Immature natural killer cell (primary cell): ENCODE measurements around the gene FOXL2NB. TPM values are rescaled to one million over a fixed set of nuclear protein-coding genes. Genes with fewer than 3 reads are reported as not detected.

Source experiments
- DNase-seq, 3 donors: peaks; one replicate each; pipeline ENCODE4 v3.0.0; 2022; ENCODE audit warnings: mixed read lengths in 1 of 3
- H3K27ac Mint-ChIP-seq, 6 donors: one replicate each; pipeline ENCODE4 v1.8.0; 2020; ENCODE audit warnings: mixed read lengths in 6 of 6, mild to moderate bottlenecking in 5 of 6, inconsistent platforms in 4 of 6, moderate library complexity in 3 of 6
- H3K27me3 Mint-ChIP-seq, 3 donors: one replicate each; pipeline ENCODE4 v1.8.0; 2020 to 2021; ENCODE audit warnings: low read depth in 3 of 3, mild to moderate bottlenecking in 3 of 3, mixed read lengths in 3 of 3, moderate library complexity in 3 of 3, inconsistent platforms in 1 of 3
- H3K36me3 Mint-ChIP-seq, 3 donors: one replicate each; pipeline ENCODE4 v1.8.0; 2020; ENCODE audit warnings: mixed read lengths in 3 of 3, inconsistent platforms in 2 of 3, mild to moderate bottlenecking in 2 of 3
- H3K4me1 Mint-ChIP-seq, 2 donors: one replicate each; pipeline ENCODE4 v1.8.0; 2020; ENCODE audit warnings: inconsistent platforms in 2 of 2, mild to moderate bottlenecking in 2 of 2, mixed read lengths in 2 of 2, moderate library complexity in 1 of 2
- H3K4me3 Mint-ChIP-seq, 5 donors: one replicate each; pipeline ENCODE4 v1.8.0; 2020; ENCODE audit warnings: mild to moderate bottlenecking in 5 of 5, mixed read lengths in 5 of 5, inconsistent platforms in 3 of 5, moderate library complexity in 3 of 5
- H3K9me3 Mint-ChIP-seq, 6 donors: one replicate each; pipeline ENCODE4 v1.8.0; 2020; ENCODE audit warnings: mild to moderate bottlenecking in 6 of 6, mixed read lengths in 6 of 6, inconsistent platforms in 4 of 6, moderate library complexity in 3 of 6
- polyA plus RNA-seq, 3 donors: library from polyadenylated mRNA; unstranded; fragments of 300-500 nt; fragmentation: Illumina TruSeq; gene quantifications; one replicate each; pipeline ENCODE4 v1.2.3, GENCODE V29; 2021

Gene FOXL2NB
- not detected for polyA plus RNA-seq

GRCh38 chr3:138946663-138947494 lies at the start of gene FOXL2NB, which contains the start of gene FOXL2:
Gene FOXL2NB, plus strand, starts transcription at chr3:138947217. Its CDS starts 148 bp downstream, at chr3:138947365.
Gene FOXL2, minus strand, starts transcription at chr3:138947137. Its CDS starts 415 bp downstream, at chr3:138946722.
- Mint-ChIP-seq H3K4me1 (peaks cover 35 to 48% of the 10 kb centered on the region in 2 donors), H3K27me3 (peaks cover 43 to 52% (median 48%) of the 10 kb centered on the region in 3 donors), H3K4me3 (peak within 1 kb of the TSS; percentile 53 to 68 (median 65)), H3K27ac (no peak within 1 kb of the TSS), H3K9me3 (peaks cover 0 to 2% (median 0%) of the 10 kb centered on the region in 6 donors), H3K36me3 (peaks cover 0 to 3% (median 0%) of the 10 kb centered on the region in 3 donors)
- no peak for DNase-seq

DNA sequence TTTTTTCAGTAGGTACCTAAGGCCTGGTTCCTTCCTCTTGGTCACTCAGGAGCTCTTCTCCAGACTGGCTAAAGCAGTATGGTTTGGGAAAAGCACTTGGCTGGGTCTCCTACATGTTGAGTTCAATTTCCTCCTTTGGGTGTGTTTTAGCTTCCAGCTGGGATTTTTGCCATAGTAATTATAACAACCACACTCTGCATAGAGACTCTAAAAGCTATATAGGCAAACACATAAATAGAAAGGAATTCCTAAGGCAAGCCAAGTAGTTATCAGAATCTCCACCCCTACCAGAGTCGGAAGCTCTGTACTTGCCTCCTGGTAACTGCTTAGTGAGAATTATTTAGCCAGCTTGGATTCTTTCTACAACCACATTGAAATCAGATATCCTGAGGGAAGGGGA lies 48.7 kb upstream of the FOXL2NB start:
- Mint-ChIP-seq H3K27me3 (peaks cover 2 to 4% (median 4%) of the 10 kb centered on the region in 3 donors), H3K27ac (no peak overlapping the region), H3K36me3 (no peaks in the 10 kb centered on the region), H3K4me3 (no peak overlapping the region), H3K4me1 (no peaks in the 10 kb centered on the region), H3K9me3 (no peaks in the 10 kb centered on the region)
- no peak for DNase-seq

GRCh38 chr3:138898708-138899107 lies 48.3 kb upstream of the FOXL2NB start:
- no peaks in the 10 kb centered on the region for H3K9me3 Mint-ChIP-seq
- DNase-seq: no peak
- H3K4me1 Mint-ChIP-seq: no peaks in the 10 kb centered on the region
- H3K27me3 Mint-ChIP-seq: peaks cover 2 to 4% (median 4%) of the 10 kb centered on the region in 3 donors
- no peak overlapping the region for H3K27ac Mint-ChIP-seq
- no peak overlapping the region for H3K4me3 Mint-ChIP-seq
- no peaks in the 10 kb centered on the region for H3K36me3 Mint-ChIP-seq

GRCh38 chr3:138899351-138899991 lies 47.5 kb upstream of the FOXL2NB start:
- no peak for DNase-seq
- peaks cover 2 to 4% (median 4%) of the 10 kb centered on the region in 3 donors for H3K27me3 Mint-ChIP-seq
- no peak overlapping the region for H3K4me3 Mint-ChIP-seq
- H3K9me3 Mint-ChIP-seq: no peaks in the 10 kb centered on the region
- H3K4me1 Mint-ChIP-seq: no peaks in the 10 kb centered on the region
- H3K27ac Mint-ChIP-seq: no peak overlapping the region
- no peaks in the 10 kb centered on the region for H3K36me3 Mint-ChIP-seq

DNA sequence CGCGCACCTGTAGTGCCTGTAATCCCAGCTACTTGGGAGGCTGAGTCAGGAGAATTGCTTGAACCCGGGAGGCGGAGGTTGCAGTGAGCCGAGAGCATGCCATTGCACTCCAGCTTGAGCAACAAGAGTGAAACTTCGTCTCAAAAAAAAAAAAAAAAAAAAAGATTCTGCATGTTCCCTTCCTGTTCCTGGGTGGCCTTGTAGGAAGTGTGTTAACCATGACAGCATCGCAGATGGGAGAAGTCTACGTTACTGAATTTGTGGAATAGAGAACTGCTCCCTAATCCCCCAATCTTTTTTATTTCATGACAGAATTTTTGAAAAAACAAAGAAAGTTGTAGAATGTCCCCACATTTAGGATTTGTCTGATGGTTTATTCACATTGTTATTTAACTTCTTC lies 45.5 kb upstream of the FOXL2NB start:
- no peak overlapping the region for H3K27ac Mint-ChIP-seq
- H3K27me3 Mint-ChIP-seq: peaks cover 2 to 4% (median 4%) of the 10 kb centered on the region in 3 donors
- no peak overlapping the region for H3K4me3 Mint-ChIP-seq
- no peaks in the 10 kb centered on the region for H3K9me3 Mint-ChIP-seq
- DNase-seq: no peak
- no peaks in the 10 kb centered on the region for H3K36me3 Mint-ChIP-seq
- H3K4me1 Mint-ChIP-seq: no peaks in the 10 kb centered on the region

DNA sequence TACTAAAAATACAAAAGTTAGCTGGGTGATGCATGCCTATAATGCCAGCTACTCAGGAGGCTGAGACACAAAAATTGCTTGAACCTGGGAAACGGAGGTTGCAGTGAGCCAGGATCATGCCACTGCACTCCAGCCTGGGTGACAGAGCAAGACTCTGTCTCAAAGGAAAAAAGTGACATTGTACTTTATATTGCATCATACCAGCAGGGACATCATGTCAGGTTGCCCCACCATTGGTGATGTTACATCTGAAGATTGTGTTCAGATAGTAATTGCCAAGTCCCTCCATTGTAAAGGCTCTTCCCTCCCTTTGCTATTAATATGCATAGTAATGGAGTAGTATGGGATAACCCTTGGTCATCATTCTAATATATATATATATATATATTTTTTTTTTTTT lies 44.8 kb upstream of the FOXL2NB start:
- Mint-ChIP-seq H3K4me3 (no peak overlapping the region), H3K27me3 (peaks cover 0 to 4% (median 4%) of the 10 kb centered on the region in 3 donors), H3K9me3 (no peaks in the 10 kb centered on the region), H3K27ac (no peak overlapping the region), H3K36me3 (no peaks in the 10 kb centered on the region), H3K4me1 (no peaks in the 10 kb centered on the region)
- DNase-seq: no peak

DNA sequence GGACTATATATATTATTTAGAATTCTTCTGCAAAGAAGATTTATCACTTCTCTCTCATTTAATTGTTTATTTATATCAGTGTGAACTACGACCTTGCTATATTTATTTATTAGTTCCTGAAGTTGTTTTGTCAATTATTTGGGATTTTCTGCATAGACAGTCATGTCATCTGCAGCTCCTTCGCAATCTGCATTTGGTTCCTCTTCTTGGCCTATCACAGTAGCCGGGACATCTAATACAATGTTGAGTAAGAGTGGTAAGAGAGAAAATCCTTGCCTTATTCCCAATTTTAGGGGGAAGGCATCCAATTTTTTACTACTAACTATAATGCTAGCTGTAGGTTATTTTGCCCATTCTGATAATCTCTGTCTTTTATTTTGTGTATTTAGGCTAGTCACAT lies 39.5 kb upstream of the FOXL2NB start:
- Mint-ChIP-seq H3K36me3 (no peaks in the 10 kb centered on the region), H3K9me3 (no peaks in the 10 kb centered on the region), H3K4me1 (no peaks in the 10 kb centered on the region), H3K4me3 (no peak overlapping the region), H3K27ac (no peak overlapping the region), H3K27me3 (peaks cover 0 to 6% (median 6%) of the 10 kb centered on the region in 3 donors)
- no peak for DNase-seq

- H3K36me3 Mint-ChIP-seq: no peaks in the 10 kb centered on the region
- H3K27me3 Mint-ChIP-seq: peaks cover 3 to 6% (median 3%) of the 10 kb centered on the region in 3 donors
- H3K9me3 Mint-ChIP-seq: no peaks in the 10 kb centered on the region
- no peak for DNase-seq
- H3K4me3 Mint-ChIP-seq: no peak overlapping the region
- no peaks in the 10 kb centered on the region for H3K4me1 Mint-ChIP-seq
- no peak overlapping the region for H3K27ac Mint-ChIP-seq
Observed at GRCh38 chr3:138908846-138909245, 38.2 kb upstream of the FOXL2NB start.

- Mint-ChIP-seq H3K27me3 (peaks cover 3 to 7% (median 3%) of the 10 kb centered on the region in 3 donors), H3K36me3 (no peaks in the 10 kb centered on the region), H3K4me3 (no peak overlapping the region), H3K27ac (no peak overlapping the region), H3K4me1 (peaks cover 1 to 3% of the 10 kb centered on the region in 2 donors), H3K9me3 (no peaks in the 10 kb centered on the region)
- DNase-seq: no peak
Observed at GRCh38 chr3:138909904-138910303, 37.1 kb upstream of the FOXL2NB start.

DNA sequence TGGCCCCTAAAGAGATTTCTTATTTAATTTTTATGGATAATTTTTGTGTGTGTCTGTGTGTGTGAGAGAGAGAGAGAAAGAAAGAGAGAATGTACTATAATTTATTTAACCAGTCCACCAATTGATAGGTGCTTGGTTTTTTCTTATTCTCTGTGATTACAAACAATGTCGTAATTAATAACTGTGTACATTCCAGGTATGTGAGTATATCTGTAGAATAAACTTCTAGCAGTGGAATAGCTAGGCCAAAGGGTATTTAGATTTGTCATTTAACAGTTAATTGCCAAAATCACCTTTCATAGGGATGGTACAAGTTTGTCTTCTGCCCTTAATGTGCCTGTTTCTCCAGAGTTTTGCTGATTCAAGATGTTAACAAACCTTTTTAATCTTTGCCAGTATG lies 35.4 kb upstream of the FOXL2NB start:
- no peak overlapping the region for H3K4me3 Mint-ChIP-seq
- no peak overlapping the region for H3K27ac Mint-ChIP-seq
- no peaks in the 10 kb centered on the region for H3K9me3 Mint-ChIP-seq
- H3K4me1 Mint-ChIP-seq: peaks cover 8% of the 10 kb centered on the region in 2 donors
- H3K36me3 Mint-ChIP-seq: no peaks in the 10 kb centered on the region
- peaks cover 5 to 10% (median 7%) of the 10 kb centered on the region in 3 donors for H3K27me3 Mint-ChIP-seq
- DNase-seq: no peak

DNA sequence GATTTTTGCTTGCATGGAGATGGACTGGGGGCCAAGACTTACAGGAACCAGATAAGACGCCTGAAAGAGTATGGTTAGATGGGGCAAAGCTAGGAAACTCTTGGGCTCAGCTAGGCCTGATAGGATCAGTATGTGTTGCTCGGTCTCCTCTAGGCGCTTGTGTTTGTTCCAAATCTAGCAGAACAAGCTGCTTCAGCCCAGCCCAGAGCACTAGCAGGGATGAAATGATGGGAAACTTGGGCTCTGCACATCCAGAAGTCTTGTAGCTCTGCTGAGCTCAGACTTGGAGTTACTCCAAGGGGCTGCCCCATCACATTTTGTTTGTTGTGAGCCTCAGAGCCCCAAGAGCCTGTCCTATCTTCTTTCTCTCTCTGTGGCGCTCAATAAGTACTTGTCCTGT lies 34.8 kb upstream of the FOXL2NB start:
- peaks cover 5 to 14% (median 7%) of the 10 kb centered on the region in 3 donors for H3K27me3 Mint-ChIP-seq
- H3K27ac Mint-ChIP-seq: no peak overlapping the region
- H3K36me3 Mint-ChIP-seq: no peaks in the 10 kb centered on the region
- peaks cover 8% of the 10 kb centered on the region in 2 donors for H3K4me1 Mint-ChIP-seq
- H3K9me3 Mint-ChIP-seq: no peaks in the 10 kb centered on the region
- no peak overlapping the region for H3K4me3 Mint-ChIP-seq
- DNase-seq: no peak

DNA sequence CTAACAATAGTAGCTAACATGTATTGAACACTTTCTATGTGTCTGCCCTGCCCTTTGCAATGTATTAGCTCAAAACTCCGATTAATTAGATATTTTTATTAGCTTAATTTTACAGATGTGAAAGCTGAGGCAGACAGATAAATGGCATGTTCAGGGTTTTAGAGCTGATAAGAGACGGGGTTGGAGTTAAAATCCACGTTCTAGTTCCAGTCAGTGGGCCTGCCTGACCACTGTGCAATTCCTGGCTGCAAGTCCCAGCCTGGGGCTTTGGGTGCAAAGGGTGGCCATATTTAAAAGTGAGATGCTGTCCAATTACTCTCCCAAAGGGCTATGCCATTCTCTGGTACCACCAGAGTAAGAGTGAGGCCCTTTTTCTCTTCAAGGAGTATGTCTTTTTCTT lies 33.3 kb upstream of the FOXL2NB start:
- H3K9me3 Mint-ChIP-seq: no peaks in the 10 kb centered on the region
- no peak overlapping the region for H3K27ac Mint-ChIP-seq
- DNase-seq: no peak
- no peak overlapping the region for H3K4me3 Mint-ChIP-seq
- peaks cover 11 to 18% (median 14%) of the 10 kb centered on the region in 3 donors for H3K27me3 Mint-ChIP-seq
- H3K36me3 Mint-ChIP-seq: no peaks in the 10 kb centered on the region
- peaks cover 8% of the 10 kb centered on the region in 2 donors for H3K4me1 Mint-ChIP-seq

GRCh38 chr3:138914870-138915502 lies 32.0 kb upstream of the FOXL2NB start:
- peak overlapping the region; percentile 81 to 87 (median 85) for H3K4me3 Mint-ChIP-seq
- H3K27ac Mint-ChIP-seq: peak overlapping the region in 1 of 6 donors; percentile 23
- no peak for DNase-seq
- H3K4me1 Mint-ChIP-seq: peaks cover 8% of the 10 kb centered on the region in 2 donors
- H3K36me3 Mint-ChIP-seq: no peaks in the 10 kb centered on the region
- H3K9me3 Mint-ChIP-seq: no peaks in the 10 kb centered on the region
- H3K27me3 Mint-ChIP-seq: peaks cover 9 to 18% (median 17%) of the 10 kb centered on the region in 3 donors
